Astrocyte (in vitro differentiated cells and primary cell): ENCODE measurements around the gene SPOCK1. TPM values are rescaled to one million over a fixed set of nuclear protein-coding genes. Genes with fewer than 3 reads are reported as not detected.

ENCODE experiments used
- DNase-seq: peaks from one replicate; pipeline ENCODE4 v3.0.0-alpha.2; 2010; ENCODE audit warnings: low read depth
- FAIRE-seq: peaks from 2 replicates; lab custom pipeline; 2011; peaks lifted over from hg19 to GRCh38; lab: Jason Lieb, UNC
- H2AFZ ChIP-seq: 2 replicates; pipeline ENCODE4 v1.6.0; 2012; ENCODE audit warnings: low read depth, low read length, inconsistent platforms
- H3K27ac ChIP-seq: 2 replicates; pipeline ENCODE4 v1.5.1; 2011; ENCODE audit warnings: low read depth, low read length, inconsistent platforms
- H3K27me3 ChIP-seq: 2 replicates; pipeline ENCODE4 v1.6.0; 2011; ENCODE audit warnings: low read length, inconsistent platforms; ENCODE audit not compliant: insufficient read depth
- H3K36me3 ChIP-seq: 2 replicates; pipeline ENCODE4 v1.5.1; 2011; ENCODE audit warnings: low read length, inconsistent platforms; ENCODE audit not compliant: insufficient read depth
- H3K4me1 ChIP-seq: 2 replicates; pipeline ENCODE4 v1.5.1; 2011; ENCODE audit warnings: low read length, inconsistent platforms; ENCODE audit not compliant: insufficient read depth
- H3K4me2 ChIP-seq: 2 replicates; pipeline ENCODE4 v1.6.0; 2012; ENCODE audit warnings: low read length, inconsistent platforms
- H3K4me3 ChIP-seq: 2 replicates; pipeline ENCODE4 v1.5.1; 2011; ENCODE audit warnings: low read depth, mild to moderate bottlenecking, low read length, inconsistent platforms; ENCODE audit not compliant: insufficient read depth
- H3K79me2 ChIP-seq: 2 replicates; pipeline ENCODE4 v1.6.0; 2012; ENCODE audit warnings: mild to moderate bottlenecking, low read length, inconsistent platforms; ENCODE audit not compliant: insufficient read depth
- H3K9ac ChIP-seq: 2 replicates; pipeline ENCODE4 v1.6.0; 2012; ENCODE audit warnings: mild to moderate bottlenecking, low read length, inconsistent platforms
- H3K9me3 ChIP-seq: 2 replicates; pipeline ENCODE4 v1.5.1; 2012; ENCODE audit warnings: low read depth, mild to moderate bottlenecking, low read length, inconsistent platforms; ENCODE audit not compliant: insufficient read depth
- H4K20me1 ChIP-seq: 2 replicates; pipeline ENCODE4 v1.6.0; 2012; ENCODE audit warnings: low read length, inconsistent platforms; ENCODE audit not compliant: insufficient read depth
- H3K27ac Mint-ChIP-seq: one replicate; pipeline ENCODE4 v1.8.0; 2021; ENCODE audit warnings: mild to moderate bottlenecking, mixed read lengths; ENCODE audit not compliant: unreplicated experiment
- H3K27me3 Mint-ChIP-seq: one replicate; pipeline ENCODE4 v1.8.0; 2021; ENCODE audit warnings: low read depth, mixed read lengths; ENCODE audit not compliant: unreplicated experiment
- H3K36me3 Mint-ChIP-seq: one replicate; pipeline ENCODE4 v1.8.0; 2021; ENCODE audit warnings: low read depth, mixed read lengths; ENCODE audit not compliant: unreplicated experiment
- H3K4me1 Mint-ChIP-seq: one replicate; pipeline ENCODE4 v1.8.0; 2021; ENCODE audit warnings: low read depth, mixed read lengths; ENCODE audit not compliant: unreplicated experiment
- H3K4me3 Mint-ChIP-seq: one replicate; pipeline ENCODE4 v1.8.0; 2021; ENCODE audit warnings: mild to moderate bottlenecking, moderate library complexity, mixed read lengths; ENCODE audit not compliant: unreplicated experiment
- H3K9me3 Mint-ChIP-seq: one replicate; pipeline ENCODE4 v1.8.0; 2021; ENCODE audit warnings: mild to moderate bottlenecking, mixed read lengths; ENCODE audit not compliant: unreplicated experiment
- EZH2 ChIP-seq: IDR thresholded peaks from 2 replicates; pipeline ENCODE4 v1.6.1; 2012; ENCODE audit warnings: mild to moderate bottlenecking, low read length, inconsistent platforms; ENCODE audit not compliant: insufficient read depth
- total RNA-seq: library from RNA; stranded (reverse); gene quantifications from 2 replicates; pipeline ENCODE4 v1.2.1, GENCODE V29; 2021
- TF ChIP-seq, protein P1 (sequence below): IDR thresholded peaks from 2 replicates; pipeline ENCODE4 v1.5.1; 2011; ENCODE audit warnings: low read depth, mild to moderate bottlenecking, inconsistent platforms, low read length, moderate library complexity; ENCODE audit not compliant: insufficient read depth

SPOCK1 gene
- total RNA-seq, 1 donor from 2014 or later: 53.5 TPM

DNA sequence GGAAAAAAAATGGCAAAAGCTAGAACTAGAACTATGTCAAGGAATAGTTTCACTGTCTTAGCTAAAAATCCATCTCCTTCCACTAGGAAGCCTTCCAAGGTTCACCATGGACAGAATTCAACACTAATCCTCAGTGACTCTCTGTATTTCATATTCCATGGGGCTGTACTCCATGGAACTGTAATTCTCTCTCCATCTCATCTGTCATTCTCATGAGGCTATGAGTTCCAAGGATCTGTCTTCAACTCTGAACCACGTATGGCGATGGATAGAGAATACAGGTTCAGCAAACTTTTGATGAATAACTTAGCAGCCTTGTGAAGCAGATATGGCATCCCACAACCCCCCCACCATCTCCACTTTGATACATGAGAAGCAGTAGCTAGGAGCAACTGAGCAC is 184.0 kb downstream of the SPOCK1 start:
- Histone ChIP-seq H2AFZ (no peak overlapping the region), H3K36me3 (no peaks in the 10 kb centered on the region), H4K20me1 (peaks cover 39% of the 10 kb centered on the region), H3K79me2 (peaks cover 31% of the 10 kb centered on the region), H3K4me1 (peaks cover 28% of the 10 kb centered on the region), H3K4me2 (no peak overlapping the region), H3K27ac (no peak overlapping the region), H3K9ac (no peak overlapping the region), H3K9me3 (no peaks in the 10 kb centered on the region), H3K27me3 (peaks cover 3% of the 10 kb centered on the region), H3K4me3 (no peak overlapping the region)
- peaks cover 11% of the 10 kb centered on the region for H3K27me3 Mint-ChIP-seq
- FAIRE-seq (no peak), DNase-seq (no peak)
- peaks cover 25% of the 10 kb centered on the region for H3K4me1 Mint-ChIP-seq
- H3K36me3 Mint-ChIP-seq: no peaks in the 10 kb centered on the region
- H3K4me3 Mint-ChIP-seq: no peak overlapping the region
- no peak for TF ChIP-seq EZH2
- TF ChIP-seq, protein P1, sequence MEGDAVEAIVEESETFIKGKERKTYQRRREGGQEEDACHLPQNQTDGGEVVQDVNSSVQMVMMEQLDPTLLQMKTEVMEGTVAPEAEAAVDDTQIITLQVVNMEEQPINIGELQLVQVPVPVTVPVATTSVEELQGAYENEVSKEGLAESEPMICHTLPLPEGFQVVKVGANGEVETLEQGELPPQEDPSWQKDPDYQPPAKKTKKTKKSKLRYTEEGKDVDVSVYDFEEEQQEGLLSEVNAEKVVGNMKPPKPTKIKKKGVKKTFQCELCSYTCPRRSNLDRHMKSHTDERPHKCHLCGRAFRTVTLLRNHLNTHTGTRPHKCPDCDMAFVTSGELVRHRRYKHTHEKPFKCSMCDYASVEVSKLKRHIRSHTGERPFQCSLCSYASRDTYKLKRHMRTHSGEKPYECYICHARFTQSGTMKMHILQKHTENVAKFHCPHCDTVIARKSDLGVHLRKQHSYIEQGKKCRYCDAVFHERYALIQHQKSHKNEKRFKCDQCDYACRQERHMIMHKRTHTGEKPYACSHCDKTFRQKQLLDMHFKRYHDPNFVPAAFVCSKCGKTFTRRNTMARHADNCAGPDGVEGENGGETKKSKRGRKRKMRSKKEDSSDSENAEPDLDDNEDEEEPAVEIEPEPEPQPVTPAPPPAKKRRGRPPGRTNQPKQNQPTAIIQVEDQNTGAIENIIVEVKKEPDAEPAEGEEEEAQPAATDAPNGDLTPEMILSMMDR: no peak
- H3K27ac Mint-ChIP-seq: no peak overlapping the region
- H3K9me3 Mint-ChIP-seq: no peaks in the 10 kb centered on the region

DNA sequence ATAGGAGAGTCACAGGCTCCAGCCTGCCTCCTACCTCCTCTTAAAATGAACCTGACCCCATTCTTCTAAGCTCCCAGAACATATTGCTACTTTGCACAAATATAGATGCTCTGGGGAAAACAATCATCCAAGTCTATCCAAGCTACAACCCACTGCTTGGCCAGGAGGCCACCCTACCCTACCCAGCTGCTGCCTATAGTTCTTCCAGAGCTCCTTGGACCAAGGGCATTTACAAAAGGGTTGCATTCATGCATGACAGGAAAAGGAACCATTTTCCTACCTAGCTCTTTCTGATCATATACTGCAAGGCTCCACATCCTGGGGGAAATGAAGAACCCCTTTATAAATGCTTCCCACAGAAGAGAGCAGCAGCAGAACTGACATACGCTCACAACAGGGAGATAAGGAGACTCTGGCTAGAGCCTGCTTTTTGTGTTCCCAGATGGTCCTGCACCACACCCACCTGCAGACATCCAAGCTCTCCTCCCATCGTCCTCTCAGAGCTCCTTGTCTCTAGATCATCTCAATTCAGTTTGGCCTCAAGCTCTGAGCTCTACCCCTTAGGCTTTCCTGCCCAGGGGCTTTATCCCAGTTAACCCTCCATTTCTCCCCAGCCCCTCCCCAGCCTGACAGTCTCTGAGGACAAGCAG is 185.5 kb downstream of the SPOCK1 start:
- Histone ChIP-seq H3K4me1 (peaks cover 30% of the 10 kb centered on the region), H3K27me3 (peaks cover 3% of the 10 kb centered on the region), H3K4me3 (no peak overlapping the region), H3K9ac (no peak overlapping the region), H3K36me3 (no peaks in the 10 kb centered on the region), H3K79me2 (peaks cover 37% of the 10 kb centered on the region), H3K9me3 (no peaks in the 10 kb centered on the region), H2AFZ (no peak overlapping the region), H3K27ac (no peak overlapping the region), H4K20me1 (peaks cover 32% of the 10 kb centered on the region), H3K4me2 (no peak overlapping the region)
- Mint-ChIP-seq H3K4me1 (peaks cover 22% of the 10 kb centered on the region), H3K27me3 (peaks cover 11% of the 10 kb centered on the region), H3K4me3 (no peak overlapping the region), H3K9me3 (no peaks in the 10 kb centered on the region), H3K27ac (no peak overlapping the region), H3K36me3 (no peaks in the 10 kb centered on the region)
- FAIRE-seq: no peak
- DNase-seq: no peak
- TF ChIP-seq, protein P1: no peak
- TF ChIP-seq EZH2: no peak

DNA sequence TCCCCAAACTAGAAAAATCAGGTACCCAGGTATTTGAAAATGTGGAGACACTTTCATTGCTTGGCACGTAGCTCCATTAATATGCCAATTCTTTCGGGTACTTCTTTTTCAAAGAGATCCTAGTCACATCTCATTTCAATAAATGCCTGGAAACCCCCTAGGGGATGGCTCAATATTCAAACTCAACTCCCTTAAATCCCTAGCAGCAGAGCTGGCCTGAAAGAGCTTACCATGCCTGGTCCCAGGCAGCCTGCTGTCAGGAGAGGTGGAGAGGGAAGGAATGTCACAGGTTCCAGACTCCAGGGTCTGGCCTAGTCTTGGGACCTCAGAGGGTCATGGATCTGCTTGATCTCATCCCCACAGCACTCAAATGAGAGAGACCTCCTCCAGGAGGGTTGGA is 187.1 kb downstream of the SPOCK1 start:
- Mint-ChIP-seq H3K4me3 (no peak overlapping the region), H3K27me3 (peaks cover 11% of the 10 kb centered on the region), H3K4me1 (peaks cover 23% of the 10 kb centered on the region), H3K9me3 (no peaks in the 10 kb centered on the region), H3K27ac (no peak overlapping the region), H3K36me3 (no peaks in the 10 kb centered on the region)
- H4K20me1 ChIP-seq: peaks cover 20% of the 10 kb centered on the region
- H3K4me1 ChIP-seq: peaks cover 31% of the 10 kb centered on the region
- H3K4me3 ChIP-seq: no peak overlapping the region
- DNase-seq (no peak), FAIRE-seq (peak; percentile 9)
- H3K9me3 ChIP-seq: no peaks in the 10 kb centered on the region
- no peaks in the 10 kb centered on the region for H3K36me3 ChIP-seq
- H3K79me2 ChIP-seq: peaks cover 42% of the 10 kb centered on the region
- H3K9ac ChIP-seq: no peak overlapping the region
- no peak overlapping the region for H3K27ac ChIP-seq
- H2AFZ ChIP-seq: no peak overlapping the region
- H3K4me2 ChIP-seq: no peak overlapping the region
- H3K27me3 ChIP-seq: no peaks in the 10 kb centered on the region
- TF ChIP-seq, protein P1: no peak
- no peak for TF ChIP-seq EZH2
